BJ (cell line): Measurements from ENCODE around the gene CRISPLD2. TPM values are rescaled to one million over a fixed set of nuclear protein-coding genes. Genes with fewer than 3 reads are reported as not detected.
"Not testable (repeated sequence)": the region's sequence is repeated elsewhere in the genome, so short reads cannot be mapped to it uniquely, and the experiment has no call there.

Source experiments
- CTCF ChIA-PET: fragments of 350-600 bp; formaldehyde crosslinking; extraction: SDS; loops from one replicate; lab custom pipeline; 2021; ENCODE audit warnings: antibody characterized with exemption, inconsistent platforms; lab: Yijun Ruan, JAX
- POLR2A ChIA-PET: fragments of 300-600 bp; sonication (Branson Sonifier 250); formaldehyde crosslinking; extraction: SDS; loops from one replicate; lab custom pipeline; 2021; ENCODE audit warnings: antibody characterized with exemption; lab: Charles Lee
- DNase-seq: peaks from one replicate; pipeline ENCODE4 v3.0.0-alpha.2; 2011; ENCODE audit warnings: low read depth
- H3K27me3 ChIP-seq: 2 replicates; pipeline ENCODE4 v1.6.0; 2011; ENCODE audit warnings: low read length; ENCODE audit not compliant: control insufficient read depth, insufficient read depth
- H3K36me3 ChIP-seq: 2 replicates; pipeline ENCODE4 v1.5.1; 2011; ENCODE audit warnings: low read length; ENCODE audit not compliant: control insufficient read depth, insufficient read depth
- H3K4me3 ChIP-seq: 2 replicates; pipeline ENCODE4 v1.5.1; 2011; ENCODE audit warnings: low read depth, mild to moderate bottlenecking, control low read depth, low read length
- polyA plus RNA-seq: library from polyadenylated mRNA; depleted of rRNA; stranded (reverse); fragments of >200 nt; gene quantifications from 2 replicates; pipeline ENCODE4 v1.2.3, GENCODE V29; 2011
- TF ChIP-seq, protein P1 (sequence below): IDR thresholded peaks from 2 replicates; pipeline ENCODE4 v1.5.1; 2011; ENCODE audit warnings: low read depth, mild to moderate bottlenecking, control low read depth, inconsistent platforms, low read length, moderate library complexity; ENCODE audit not compliant: insufficient read depth

Gene CRISPLD2
- polyA plus RNA-seq, 1 experiment = 183 TPM

- TF ChIP-seq, protein P1, sequence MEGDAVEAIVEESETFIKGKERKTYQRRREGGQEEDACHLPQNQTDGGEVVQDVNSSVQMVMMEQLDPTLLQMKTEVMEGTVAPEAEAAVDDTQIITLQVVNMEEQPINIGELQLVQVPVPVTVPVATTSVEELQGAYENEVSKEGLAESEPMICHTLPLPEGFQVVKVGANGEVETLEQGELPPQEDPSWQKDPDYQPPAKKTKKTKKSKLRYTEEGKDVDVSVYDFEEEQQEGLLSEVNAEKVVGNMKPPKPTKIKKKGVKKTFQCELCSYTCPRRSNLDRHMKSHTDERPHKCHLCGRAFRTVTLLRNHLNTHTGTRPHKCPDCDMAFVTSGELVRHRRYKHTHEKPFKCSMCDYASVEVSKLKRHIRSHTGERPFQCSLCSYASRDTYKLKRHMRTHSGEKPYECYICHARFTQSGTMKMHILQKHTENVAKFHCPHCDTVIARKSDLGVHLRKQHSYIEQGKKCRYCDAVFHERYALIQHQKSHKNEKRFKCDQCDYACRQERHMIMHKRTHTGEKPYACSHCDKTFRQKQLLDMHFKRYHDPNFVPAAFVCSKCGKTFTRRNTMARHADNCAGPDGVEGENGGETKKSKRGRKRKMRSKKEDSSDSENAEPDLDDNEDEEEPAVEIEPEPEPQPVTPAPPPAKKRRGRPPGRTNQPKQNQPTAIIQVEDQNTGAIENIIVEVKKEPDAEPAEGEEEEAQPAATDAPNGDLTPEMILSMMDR = no peak
- no peak overlapping the region for H3K4me3 ChIP-seq
- POLR2A ChIA-PET = no interaction called here
- no peaks in the 10 kb centered on the region for H3K27me3 ChIP-seq
- DNase-seq = no peak
- CTCF ChIA-PET = interaction anchor here (1.2 to 2.7 kb wide), 3 partner anchors 15 to 183 kb away, joined by 5 to 10 read pairs (median 5); no protein-coding TSS in a partner anchor
- no peaks in the 10 kb centered on the region for H3K36me3 ChIP-seq
Observed at GRCh38 chr16:84937196-84938005, 117.6 kb downstream of the CRISPLD2 start.

DNA sequence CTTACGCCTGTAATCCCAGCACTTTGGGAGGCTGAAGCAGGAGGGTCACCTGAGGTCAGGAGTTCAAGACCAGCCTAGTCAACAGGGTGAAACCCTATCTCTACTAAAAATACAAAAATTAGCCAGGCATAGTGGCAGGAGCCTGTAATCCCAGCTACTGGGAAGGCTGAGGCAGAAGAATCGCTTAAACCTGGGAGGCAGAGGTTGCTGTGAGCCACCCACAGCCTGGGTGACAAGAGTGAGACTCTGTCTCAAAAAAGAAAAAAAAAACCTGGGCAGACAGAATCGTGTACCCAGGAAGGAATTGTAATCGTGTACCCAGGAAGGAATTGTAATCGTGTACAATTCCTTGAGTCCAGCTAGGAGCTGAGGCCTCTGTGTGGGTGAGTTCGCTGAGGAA is 118.8 kb downstream of the CRISPLD2 start:
- CTCF ChIA-PET = interaction anchor here (1.0 to 2.7 kb wide), 4 partner anchors 12 to 184 kb away, joined by 3 to 10 read pairs (median 7); no protein-coding TSS in a partner anchor
- H3K36me3 ChIP-seq, H3K4me3 ChIP-seq, DNase-seq, H3K27me3 ChIP-seq, POLR2A ChIA-PET: not testable (repeated sequence)

- no peak for DNase-seq
Observed at GRCh38 chr16:84940670-84941551, 121.1 kb downstream of the CRISPLD2 start.

GRCh38 chr16:84941921-84942320 is 122.1 kb downstream of the CRISPLD2 start:
- peak; percentile 79 for DNase-seq
- CTCF ChIA-PET = interaction anchor here (0.8 to 4.1 kb wide), 6 partner anchors 10 to 188 kb away, joined by 3 to 22 read pairs (median 4); no protein-coding TSS in a partner anchor
- Histone ChIP-seq H3K36me3 (no peaks in the 10 kb centered on the region), H3K27me3 (no peaks in the 10 kb centered on the region), H3K4me3 (no peak overlapping the region)
- POLR2A ChIA-PET = no interaction called here
- TF ChIP-seq, protein P1 = no peak

More at GRCh38 chr16:84940670-84941551, 121.1 kb downstream of the CRISPLD2 start:
- TF ChIP-seq, protein P1 = peak; percentile 53
- no peaks in the 10 kb centered on the region for H3K27me3 ChIP-seq
- CTCF ChIA-PET = interaction anchor here (0.7 to 4.1 kb wide), 6 partner anchors 11 to 186 kb away, joined by 3 to 22 read pairs (median 4); no protein-coding TSS in a partner anchor
- no peak overlapping the region for H3K4me3 ChIP-seq
- POLR2A ChIA-PET = no interaction called here
- H3K36me3 ChIP-seq = no peaks in the 10 kb centered on the region

GRCh38 chr16:84942786-84943185 is 123.0 kb downstream of the CRISPLD2 start:
- no peak overlapping the region for H3K4me3 ChIP-seq
- no peak for DNase-seq
- TF ChIP-seq, protein P1 = no peak
- H3K36me3 ChIP-seq = no peaks in the 10 kb centered on the region
- no peaks in the 10 kb centered on the region for H3K27me3 ChIP-seq
- CTCF ChIA-PET = interaction anchor here (0.8 to 4.1 kb wide), 4 partner anchors 9 to 189 kb away, joined by 3 to 22 read pairs (median 12); no protein-coding TSS in a partner anchor
- POLR2A ChIA-PET = no interaction called here
